NK-92 (cell line): ENCODE data around the gene FAM228B.
"Not testable (repeated sequence)": the region's sequence is repeated elsewhere in the genome, so short reads cannot be mapped to it uniquely, and the experiment has no call there.

Experiments used
- DNase-seq: peaks from one replicate; lab custom pipeline; 2025; ENCODE audit not compliant: unreplicated experiment; lab: John Stamatoyannopoulos, UW

The FAM228B gene

DNA sequence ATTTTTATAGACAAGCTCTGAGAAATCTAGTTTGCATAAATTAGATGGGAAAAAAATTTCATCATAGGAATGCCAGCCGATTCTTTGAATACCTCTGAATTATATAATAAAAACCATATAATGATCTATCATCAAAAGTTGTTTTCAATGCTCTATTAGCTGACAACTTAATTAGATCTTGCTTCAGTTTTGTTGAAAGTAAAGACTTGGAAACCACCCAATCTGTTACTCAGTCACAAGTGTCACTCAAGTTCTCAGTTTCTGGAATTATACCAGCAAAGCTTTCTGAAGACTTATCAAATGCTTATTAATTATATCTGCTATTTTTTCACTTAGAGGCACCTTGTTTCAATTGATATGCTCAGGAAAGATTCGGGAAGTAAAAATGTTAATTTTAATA lies 21.3 kb upstream of the FAM228B start:
- no peak for DNase-seq

DNA sequence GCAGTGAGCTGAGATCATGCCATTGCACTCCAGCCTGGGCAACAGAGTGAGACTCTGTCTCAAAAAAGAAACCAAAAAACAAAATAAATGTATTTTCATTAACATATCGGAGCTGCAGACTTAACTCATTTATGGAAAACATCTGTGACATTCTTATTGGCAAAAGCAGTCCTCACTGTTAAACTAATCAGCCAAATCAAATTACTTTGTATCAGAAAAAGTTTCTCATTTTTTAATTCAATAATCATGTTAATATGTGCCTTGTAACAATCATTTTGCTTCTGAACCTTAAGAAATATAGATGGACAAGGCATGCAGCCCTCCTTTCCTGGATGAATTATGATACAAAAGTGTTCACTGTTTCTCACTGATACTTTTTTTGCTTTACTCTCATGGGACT lies 20.6 kb upstream of the FAM228B start:
- no peak for DNase-seq

DNA sequence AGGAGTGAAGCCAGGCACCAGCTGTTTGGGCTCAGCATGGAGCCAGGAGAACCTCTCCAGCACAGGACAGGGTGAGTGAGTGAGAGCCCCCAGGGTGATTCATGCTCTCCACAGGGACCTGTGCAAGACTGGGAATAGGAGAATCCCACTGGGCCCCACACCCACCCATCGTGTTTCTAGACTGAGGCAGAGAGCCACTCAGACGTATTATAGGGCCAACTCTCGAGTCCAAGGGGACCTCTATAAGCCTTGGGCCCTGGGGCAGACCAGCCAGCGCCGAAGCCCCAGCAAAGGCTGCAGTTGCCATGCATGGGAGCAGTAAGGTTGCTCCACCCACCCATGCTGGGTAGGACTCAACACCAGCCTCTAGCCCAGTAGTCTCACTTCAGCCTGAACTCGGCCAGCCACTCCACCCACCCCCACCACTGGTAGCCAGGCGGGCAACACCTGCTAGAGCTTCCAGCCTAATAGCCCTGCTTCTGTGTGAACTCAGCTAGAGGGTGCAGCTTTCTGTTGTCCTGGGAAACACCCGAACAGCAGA lies 19.1 kb upstream of the FAM228B start:
- DNase-seq: no peak

DNA sequence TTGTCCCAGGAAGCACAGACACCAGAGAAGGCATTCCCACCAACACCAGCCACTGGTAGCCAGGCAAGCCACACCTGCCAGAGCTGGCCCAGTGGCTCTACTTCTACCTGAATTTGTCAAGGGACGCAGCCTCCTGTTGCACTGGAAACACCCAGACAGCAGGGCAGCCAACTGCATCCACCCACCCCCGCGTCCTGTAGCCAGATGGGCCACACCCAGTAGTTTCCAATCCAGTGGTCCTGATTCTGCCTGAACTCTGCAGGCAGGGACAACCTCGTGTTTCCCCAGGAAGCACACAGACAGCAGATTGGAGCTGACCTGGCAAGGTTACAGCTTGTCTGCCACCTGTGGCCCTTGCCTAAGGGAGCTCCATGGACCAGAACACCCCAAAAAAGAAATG lies 18.4 kb upstream of the FAM228B start:
- no peak for DNase-seq

DNA sequence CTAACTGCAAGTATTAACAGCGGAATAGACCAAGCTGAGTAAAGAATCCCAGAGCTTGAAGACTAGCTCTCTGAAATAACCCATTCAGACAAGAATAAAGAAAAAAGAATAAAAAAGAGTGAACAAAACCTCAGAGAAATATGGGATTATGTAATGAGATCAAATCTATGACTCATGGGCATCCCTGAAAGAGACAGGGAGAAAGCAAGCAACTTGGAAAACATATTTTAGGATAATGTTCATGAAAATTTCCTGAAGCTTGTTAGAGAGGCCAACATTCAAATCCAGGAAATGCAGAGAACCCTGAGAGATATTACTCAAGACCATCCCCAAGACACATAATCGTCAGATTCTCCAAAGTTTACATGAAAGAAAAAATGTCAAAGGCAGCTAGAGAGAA lies 17.5 kb upstream of the FAM228B start:
- no peak for DNase-seq

DNA sequence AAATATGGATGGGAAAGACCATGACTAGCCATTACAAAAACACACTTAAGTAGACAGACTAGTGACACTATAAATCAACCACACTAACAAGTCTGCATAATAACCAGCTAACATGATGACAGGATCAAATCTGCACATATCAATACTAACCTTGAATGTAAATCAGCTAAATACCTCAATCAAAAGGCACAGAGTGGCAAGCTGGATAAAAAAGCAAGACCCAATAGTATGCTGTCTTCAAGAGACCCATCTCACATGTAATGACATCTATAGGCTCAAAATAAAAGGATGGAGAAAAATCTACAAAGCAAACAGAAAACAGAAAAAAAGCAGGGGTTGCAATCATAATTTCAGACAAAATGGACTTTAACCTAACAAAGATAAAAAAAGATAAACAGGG lies 16.5 kb upstream of the FAM228B start:
- DNase-seq: no peak

DNA sequence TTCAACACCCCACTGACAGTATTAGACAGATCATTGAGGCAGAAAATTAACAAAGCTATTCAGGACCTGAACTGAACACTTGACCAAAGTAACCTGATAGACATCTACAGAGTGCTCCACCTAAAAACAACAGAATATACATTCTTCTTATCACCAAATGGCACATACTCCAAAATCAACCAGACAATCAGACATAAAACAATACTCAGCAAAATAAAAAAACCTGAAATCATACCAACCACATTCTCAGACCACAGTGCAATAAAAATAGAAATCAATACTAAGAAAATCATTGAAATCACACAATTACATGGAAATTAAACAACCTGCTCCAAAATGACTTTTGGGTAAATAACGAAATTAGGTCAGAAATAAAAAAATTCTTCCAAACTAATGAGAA lies 15.9 kb upstream of the FAM228B start:
- no peak for DNase-seq

DNA sequence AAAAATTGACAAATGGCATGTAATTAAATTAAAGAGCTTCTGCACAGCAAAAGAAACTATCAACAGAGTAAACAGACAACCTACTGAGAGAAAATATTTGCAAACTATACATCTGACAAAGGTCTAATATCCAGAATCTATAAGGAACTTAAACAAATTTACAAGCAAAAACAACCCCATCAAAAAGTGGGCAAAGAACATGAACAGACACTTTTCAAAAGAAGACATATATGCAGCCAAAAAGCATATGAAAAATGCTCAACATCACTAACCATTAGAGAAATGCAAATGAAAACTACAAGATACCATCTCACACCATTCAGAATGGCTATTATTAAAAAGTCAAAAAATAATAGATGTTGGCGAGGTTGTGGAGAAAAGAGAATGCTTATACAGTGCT lies 13.8 kb upstream of the FAM228B start:
- DNase-seq: not testable (repeated sequence)

DNA sequence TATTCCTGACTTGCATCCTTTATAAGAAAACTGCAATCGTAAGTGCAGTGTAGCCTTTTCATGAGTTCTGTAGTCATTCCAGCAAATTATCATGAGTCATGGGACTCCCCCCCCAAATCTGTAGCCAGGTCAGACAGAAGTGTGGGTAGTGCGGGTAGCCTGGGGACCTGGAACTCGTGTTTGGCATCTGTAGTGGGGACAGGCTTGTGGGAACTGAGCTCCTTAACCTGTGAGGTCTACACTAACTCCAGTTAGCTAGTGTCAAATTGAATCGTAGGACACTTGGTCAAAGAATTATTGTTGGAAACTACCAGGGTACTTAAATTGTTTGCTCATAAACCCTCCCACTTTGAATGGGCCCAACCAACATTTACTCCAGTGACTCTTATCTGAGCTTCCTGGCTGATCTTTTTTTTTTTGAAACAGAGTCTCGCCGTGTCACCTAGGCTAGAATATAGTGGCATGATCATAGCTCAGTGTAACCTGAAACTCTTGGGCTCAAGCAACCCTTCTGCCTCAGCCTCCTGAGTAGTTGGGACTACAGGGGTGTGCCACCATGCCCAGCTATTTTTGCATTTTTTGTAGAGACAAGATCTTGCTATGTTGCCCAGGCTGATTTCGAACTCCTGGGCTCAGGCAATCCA lies 12.5 kb upstream of the FAM228B start:
- DNase-seq: no peak

DNA sequence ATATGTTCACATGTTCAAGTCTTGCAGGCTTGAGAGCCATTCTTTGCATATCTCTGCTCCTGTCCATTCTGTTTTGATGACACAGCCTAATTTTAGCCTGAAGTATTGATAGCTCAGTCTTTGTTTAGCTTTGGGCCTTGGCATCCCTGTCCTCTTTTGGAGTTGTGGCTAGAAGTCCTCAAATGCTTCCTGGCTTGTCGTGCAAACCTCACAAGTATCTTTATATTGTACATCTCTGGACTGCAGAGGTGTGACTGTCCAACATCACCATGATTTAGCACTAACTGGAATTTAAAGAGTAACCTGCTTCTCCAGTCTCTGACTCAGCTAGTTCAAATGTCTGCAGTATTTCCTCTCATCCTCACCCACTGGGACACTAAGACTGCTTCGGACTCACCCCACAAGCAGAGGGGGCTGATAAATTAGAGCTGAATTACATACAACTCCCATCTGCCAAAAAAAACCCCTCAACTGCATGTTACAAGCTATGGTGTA lies 11.8 kb upstream of the FAM228B start:
- no peak for DNase-seq

DNA sequence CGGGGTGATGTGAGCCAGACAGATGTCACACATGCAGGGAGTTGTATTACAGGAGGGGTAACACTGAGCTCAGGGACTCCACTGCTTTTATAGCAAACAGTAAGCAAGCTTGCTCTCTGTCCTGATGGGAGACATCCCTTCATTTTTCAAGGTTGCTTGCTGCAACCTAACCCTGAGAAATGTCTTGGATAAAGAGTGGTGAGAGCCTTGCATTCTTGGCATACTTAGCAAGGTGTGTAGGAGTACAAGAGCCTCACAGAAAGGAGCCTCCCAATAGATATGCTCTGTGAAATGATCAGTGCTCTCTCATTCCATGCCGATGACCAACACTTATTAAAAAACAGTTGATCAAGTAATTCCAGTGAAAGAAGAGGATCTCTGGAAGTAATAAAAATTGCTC lies 8.2 kb upstream of the FAM228B start:
- DNase-seq: no peak

DNA sequence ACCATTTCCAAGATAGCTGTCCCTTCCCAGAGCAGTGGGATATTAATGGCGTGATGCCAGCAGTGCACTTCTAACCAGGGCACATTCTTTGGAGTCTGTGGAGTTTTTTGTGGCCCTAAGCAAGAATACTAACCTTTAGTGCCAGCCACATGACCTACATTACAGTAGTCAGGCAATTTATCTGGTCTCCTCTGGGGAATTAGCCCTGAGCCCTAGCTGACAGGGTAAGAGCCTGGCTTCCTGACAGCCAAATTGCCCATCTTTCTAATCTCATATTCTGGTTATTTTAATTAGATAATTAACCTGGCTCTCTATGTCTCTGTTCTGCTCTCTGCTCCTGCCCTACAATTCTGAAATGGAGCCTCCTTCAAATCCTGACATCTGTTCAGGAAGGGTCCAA lies 5.4 kb upstream of the FAM228B start:
- no peak for DNase-seq

DNA sequence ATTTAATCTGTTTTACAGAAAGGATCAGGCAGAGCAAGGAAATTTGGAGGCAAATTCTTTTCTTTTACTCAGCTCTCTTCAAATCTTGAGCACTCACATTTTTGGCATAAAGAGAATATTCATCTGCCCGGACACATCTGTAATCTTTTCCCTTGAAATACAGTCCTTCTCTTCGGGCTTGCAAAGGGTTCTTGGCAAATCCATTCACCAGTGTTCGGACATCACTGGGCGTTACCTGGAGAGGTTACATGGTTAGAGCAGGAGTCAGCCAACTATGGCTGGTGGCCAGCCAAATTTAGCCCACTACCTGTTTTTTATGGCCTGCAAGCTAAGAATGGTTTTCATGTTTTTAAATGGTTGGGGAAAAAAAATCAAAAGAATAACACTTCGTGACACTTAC lies 2.2 kb upstream of the FAM228B start:
- no peak for DNase-seq

DNA sequence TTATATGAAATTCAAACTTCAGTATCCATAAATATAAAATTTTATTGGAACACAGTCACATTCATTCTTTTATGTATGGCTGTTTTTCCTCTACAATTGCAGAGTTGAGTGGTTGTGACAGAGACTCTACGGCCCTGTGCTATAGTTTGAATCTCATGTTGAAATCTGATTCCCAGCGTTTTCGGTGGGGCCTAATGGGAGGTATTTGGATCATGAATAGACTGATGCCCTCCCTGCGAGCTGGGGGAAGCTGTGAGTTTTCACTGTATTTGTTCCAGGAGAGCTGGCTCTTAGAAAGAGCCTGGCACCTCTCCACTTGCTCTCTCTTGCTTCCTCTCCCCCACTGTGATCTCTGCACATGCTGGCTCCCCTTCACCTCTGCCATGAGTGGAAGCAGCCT lies 1.8 kb upstream of the FAM228B start:
- DNase-seq: no peak

DNA sequence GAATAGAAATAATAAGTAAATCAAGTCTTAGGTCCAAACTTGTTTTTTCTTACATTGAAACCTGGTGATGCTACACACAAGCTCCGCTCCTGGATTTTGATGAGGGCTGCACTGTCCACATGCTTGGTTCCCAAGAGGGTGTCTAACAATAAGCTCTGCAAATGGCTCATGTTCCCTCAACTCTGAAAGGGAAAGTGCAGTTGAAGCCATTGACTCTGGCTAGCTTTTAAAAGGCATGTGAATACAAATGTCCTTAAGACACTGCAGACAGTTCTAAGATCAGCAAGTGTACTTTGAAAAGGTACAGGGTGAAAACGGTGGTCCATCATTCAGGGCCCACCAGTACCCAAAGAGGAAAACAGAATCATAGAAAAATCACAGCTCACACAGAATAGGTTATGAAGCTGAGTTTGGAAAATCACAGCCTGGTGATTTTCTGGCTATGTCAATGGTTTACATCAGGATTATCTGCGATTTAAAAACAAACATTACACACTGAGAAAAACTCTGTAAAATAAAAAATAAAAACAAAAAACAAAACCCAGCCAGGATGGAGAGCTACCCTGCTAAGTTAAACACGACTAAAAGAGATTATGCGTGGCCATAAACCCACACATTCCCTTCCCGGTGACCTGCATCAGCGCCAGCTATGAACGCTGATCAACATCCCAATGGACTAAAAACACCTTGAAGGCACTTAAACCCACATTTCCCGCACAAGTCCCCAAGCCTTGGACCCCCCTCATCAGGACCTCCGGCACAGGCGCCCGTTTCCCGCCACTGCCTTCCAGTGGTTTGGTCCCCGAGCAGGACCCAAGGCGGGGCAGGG lies 689 bp upstream of the FAM228B start:
- no peak for DNase-seq

DNA sequence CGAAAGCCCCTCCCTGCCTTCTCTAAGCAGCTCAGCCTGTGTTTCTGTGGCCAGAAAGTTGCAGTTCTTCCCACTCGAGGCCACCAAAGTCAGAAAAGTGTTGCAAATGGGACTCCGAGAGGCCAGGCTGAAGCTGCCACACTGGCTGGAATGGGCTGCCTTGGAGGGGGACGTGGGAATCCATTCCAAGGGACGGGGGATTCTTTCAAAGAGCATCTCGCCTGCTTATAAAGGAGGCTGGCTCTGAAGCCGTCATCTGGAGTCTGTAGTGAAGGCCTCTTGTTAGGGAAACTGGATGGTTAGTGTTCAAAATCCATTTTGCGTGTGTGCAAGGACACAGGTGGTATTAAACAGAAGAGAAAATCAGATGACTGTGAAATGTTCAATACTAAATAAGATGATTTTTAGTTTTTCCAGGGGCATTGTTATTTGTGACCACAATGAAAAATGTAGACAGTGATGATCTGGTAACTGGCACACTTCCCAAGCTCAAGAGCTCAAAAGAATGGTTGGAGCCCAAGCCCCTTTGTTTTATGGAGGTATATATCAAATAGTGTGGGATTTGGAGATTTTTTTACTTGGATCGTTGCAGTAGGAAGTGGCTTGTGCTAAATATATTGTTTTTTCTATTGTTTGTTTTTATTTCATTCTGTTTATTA lies 782 bp downstream of the FAM228B start:
- DNase-seq: no peak

DNA sequence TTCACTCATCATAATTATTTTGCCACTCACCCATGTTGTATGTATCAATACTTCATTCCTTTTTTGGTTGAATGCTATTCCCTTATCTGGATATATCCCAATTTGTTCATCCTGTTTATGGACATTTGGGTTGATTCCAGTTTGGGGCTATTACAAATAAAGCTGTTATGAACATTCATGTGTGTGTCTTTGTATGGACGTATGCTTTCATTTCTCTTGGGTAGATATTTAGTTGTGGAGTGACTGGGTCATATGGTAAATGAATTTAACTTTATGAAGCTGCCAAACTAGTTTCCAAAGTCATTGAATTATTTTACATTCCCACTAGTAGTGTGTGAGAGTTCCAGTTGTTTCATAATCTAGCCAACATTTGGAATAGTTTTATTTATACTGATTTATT lies 2.7 kb downstream of the FAM228B start:
- DNase-seq: no peak

DNA sequence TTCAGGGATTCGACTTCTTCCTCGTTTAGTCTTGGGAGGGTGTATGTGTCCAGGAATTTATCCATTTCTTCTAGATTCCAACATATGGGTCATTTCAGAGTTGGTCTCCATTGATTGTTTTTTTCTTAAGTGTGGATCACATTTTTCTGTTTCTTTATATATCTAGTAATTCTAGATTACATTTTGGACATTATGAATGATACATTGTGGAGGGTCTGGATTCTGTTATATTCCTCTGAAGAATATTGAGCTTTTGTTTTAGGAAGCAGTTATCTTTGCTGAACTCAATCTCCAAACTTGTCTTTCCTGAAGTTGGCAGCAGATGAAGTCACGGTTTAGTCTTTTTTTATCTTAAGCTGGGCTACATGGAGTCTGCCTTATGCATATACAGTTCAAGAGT lies 9.3 kb downstream of the FAM228B start:
- DNase-seq: no peak

DNA sequence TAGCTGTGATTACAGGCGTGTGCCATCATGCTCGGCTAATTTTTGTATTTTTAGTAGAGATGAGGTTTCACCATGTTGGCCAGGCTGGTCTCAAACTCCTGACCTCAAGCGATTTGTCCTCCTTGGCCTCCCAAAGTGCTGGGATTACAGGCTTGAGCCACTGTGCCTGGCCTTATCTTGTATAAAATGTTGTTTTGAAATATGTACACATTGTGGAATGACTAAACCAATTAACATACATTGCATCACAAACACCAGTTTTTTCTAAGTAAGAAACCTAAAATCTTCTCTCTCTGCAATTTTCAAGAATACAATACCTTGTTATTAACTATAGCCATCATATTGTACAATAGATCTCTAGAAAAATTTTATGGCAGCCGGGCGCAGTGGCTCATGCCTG lies 17.0 kb downstream of the FAM228B start:
- not testable (repeated sequence) for DNase-seq

DNA sequence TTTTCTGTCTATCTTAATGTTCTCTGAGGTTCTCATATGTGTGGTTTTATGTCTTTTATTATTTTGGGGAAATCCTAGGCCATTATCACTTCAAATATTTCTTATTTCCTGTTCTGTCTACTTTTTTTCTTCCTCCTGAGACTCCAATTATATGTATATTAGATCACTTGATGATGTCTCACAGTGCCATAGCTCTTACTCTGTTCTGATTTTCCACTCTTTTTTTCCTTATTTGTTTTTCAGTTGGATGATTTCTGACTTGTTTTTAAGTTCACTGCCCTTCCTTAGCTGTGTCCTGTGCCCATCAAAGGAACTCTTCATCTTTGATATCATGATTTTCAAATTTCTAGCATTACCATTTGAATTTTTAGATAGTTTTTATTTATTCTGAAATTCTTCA lies 24.1 kb downstream of the FAM228B start:
- DNase-seq: no peak

DNA sequence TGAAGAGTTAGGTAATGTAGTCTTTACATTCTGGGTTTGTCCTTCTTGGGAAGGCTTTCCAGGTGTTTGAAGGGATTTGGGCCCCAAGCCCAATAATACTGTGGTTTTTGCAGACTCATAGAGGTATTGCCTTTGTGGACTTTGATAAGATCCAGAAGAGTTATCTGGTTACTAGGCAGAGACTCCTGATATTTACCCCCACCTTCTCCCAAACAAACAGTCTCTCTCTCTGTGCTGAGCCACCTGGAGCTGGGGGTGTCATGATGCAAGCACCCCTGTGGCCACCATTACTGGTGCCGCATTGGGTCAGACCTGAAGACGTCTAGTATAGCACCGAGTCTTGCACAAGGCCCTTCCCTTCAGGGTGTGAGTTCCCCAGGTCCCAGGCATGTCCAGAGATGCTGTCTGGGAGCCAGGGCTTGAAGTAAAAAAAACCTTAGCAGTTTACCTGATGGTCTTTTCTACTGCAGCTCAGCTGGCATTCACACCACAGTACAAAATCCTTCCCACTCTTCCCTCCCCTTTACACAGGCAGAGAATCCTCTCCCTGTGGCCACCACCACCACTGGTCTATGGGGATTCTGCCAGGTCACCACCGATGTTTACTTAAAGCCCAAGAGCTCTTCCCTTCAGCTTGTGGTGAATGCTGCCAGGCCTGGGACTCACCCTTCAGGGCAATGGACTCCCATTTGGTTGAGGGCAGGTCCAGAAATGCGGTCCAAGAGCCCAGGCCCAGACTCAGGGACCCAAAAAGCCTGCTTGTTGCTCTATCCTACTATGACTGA lies 29.3 kb downstream of the FAM228B start:
- DNase-seq: no peak
